ENCODE measurements around the gene ENOX1. TPM values are rescaled to one million over a fixed set of nuclear protein-coding genes. Genes with fewer than 3 reads are reported as not detected.

Gene ENOX1
- total and polyA plus RNA-seq, 2 of the 8 experiments (the other 6 are each of a cell fraction or from before 2014, with no cell fraction given) = 0.23 to 0.37 TPM

GRCh38 chr13:43572656-43573360, 214.0 kb downstream of the ENOX1 start (continued):
- TF ChIP-seq CHD7 (IDR thresholded peaks at IDR 0.05; ENCODE audit: insufficient replicate concordance, low read length) (no peak), JUN (IDR thresholded peaks at IDR 0.05; ENCODE audit: low read depth, low read length) (no peak), HDAC6 (IDR thresholded peaks at IDR 0.05; ENCODE audit: low read depth, low read length) (no peak), ASH2L (IDR thresholded peaks at IDR 0.05; ENCODE audit: low read length) (no peak), GTF2F1 (IDR thresholded peaks at IDR 0.05; ENCODE audit: borderline replicate concordance, low read depth, low read length) (no peak), ZNF274 (IDR thresholded peaks at IDR 0.05; ENCODE audit: borderline replicate concordance, extremely low read depth, low read length) (no peak)

Data from H1 (cell line).